HepG2 (cell line): ENCODE results near the gene POLR2H. TPM values are rescaled to one million over a fixed set of nuclear protein-coding genes. Genes with fewer than 3 reads are reported as not detected.

ENCODE experiments used
- AKAP8 ChIP-seq: sonication (generic); formaldehyde crosslinking; IDR thresholded peaks from 2 replicates; pipeline ENCODE4 v1.5.1; 2020; ENCODE audit warnings: mild to moderate bottlenecking, missing genetic modification reagents
- DNMT3B ChIP-seq: conservative IDR thresholded peaks from 2 replicates; pipeline ENCODE4 v1.6.1; 2016; ENCODE audit warnings: missing biosample characterization, control low read depth
- GABPA ChIP-seq, 2 experiments: IDR thresholded peaks; 2 replicates each; pipeline ENCODE4 v1.6.1; 2011 to 2016; ENCODE audit warnings: low read depth in 2 of 2, low read length in 1 of 2, missing biosample characterization in 1 of 2, missing genetic modification characterization in 1 of 2
- GABPB1 ChIP-seq: IDR thresholded peaks from 2 replicates; pipeline ENCODE4 v1.6.1; 2016; ENCODE audit warnings: mild to moderate bottlenecking, missing genetic modification reagents, moderate library complexity, missing compliant biosample characterization
- GATAD2A ChIP-seq: IDR thresholded peaks from 2 replicates; pipeline ENCODE4 v1.6.1; 2016
- GFI1 ChIP-seq: sonication (generic); formaldehyde crosslinking; IDR thresholded peaks from 2 replicates; pipeline ENCODE4 v1.5.0; 2020; ENCODE audit warnings: missing genetic modification reagents, mild to moderate bottlenecking, borderline replicate concordance
- KAT7 ChIP-seq: IDR thresholded peaks from 2 replicates; pipeline ENCODE4 v1.6.1; 2018; ENCODE audit warnings: borderline replicate concordance, missing compliant biosample characterization
- POLR2AphosphoS5 ChIP-seq: IDR thresholded peaks from 2 replicates; pipeline ENCODE4 v1.6.1; 2012; ENCODE audit warnings: low read depth, low read length
- RARA ChIP-seq: IDR thresholded peaks from 2 replicates; pipeline ENCODE4 v1.6.1; 2016; ENCODE audit warnings: missing genetic modification reagents, missing compliant biosample characterization
- SATB2 ChIP-seq: sonication (generic); formaldehyde crosslinking; IDR thresholded peaks from 2 replicates; pipeline ENCODE4 v1.5.0; 2020; ENCODE audit warnings: missing genetic modification reagents
- SP5 ChIP-seq: IDR thresholded peaks from 2 replicates; pipeline ENCODE4 v1.6.1; 2016; ENCODE audit warnings: low read depth, borderline replicate concordance
- SUZ12 ChIP-seq: fragments of 150-350 bp; IDR thresholded peaks from 2 replicates; pipeline ENCODE4 v1.6.1; 2014; ENCODE audit warnings: low read depth, low read length
- THAP11 ChIP-seq: IDR thresholded peaks from 2 replicates; pipeline ENCODE4 v1.6.1; 2016; ENCODE audit warnings: missing biosample characterization, missing genetic modification reagents
- THYN1 ChIP-seq: sonication (generic); formaldehyde crosslinking; IDR thresholded peaks from 2 replicates; pipeline ENCODE4 v1.8.1; 2023; ENCODE audit warnings: low read depth, mild to moderate bottlenecking, moderate library complexity, missing genetic modification reagents, borderline replicate concordance
- ZFP91 ChIP-seq: sonication (generic); formaldehyde crosslinking; IDR thresholded peaks from 2 replicates; pipeline ENCODE4 v1.9.0; 2022; ENCODE audit warnings: missing genetic modification reagents, mild to moderate bottlenecking, borderline replicate concordance
- ZNF225 ChIP-seq: sonication (generic); formaldehyde crosslinking; IDR thresholded peaks from 2 replicates; pipeline ENCODE4 v1.4.0; 2020; ENCODE audit warnings: mild to moderate bottlenecking, missing genetic modification reagents
- ZNF234 ChIP-seq: sonication (generic); formaldehyde crosslinking; conservative IDR thresholded peaks from 2 replicates; pipeline ENCODE4 v1.5.1; 2020; ENCODE audit warnings: mild to moderate bottlenecking, missing genetic modification reagents
- ZNF547 ChIP-seq: sonication (generic); formaldehyde crosslinking; IDR thresholded peaks from 2 replicates; pipeline ENCODE4 v1.5.1; 2020; ENCODE audit warnings: mild to moderate bottlenecking, missing genetic modification reagents
- polyA plus RNA-seq, 8 experiments: library from polyadenylated mRNA; depleted of rRNA in 3 of 8; stranded (reverse) in 7 of 8; unstranded in 1 of 8; fragments of >200 nt; fragmentation: Illumina TruSeq in 4 of 8; extraction: Trizol in 4 of 8; gene quantifications; 2 replicates each; pipeline versions ENCODE4 v1.2.1 to v1.2.3, GENCODE V29; 2011 to 2016; ENCODE audit warnings: low read depth in 4 of 8, missing spikeins in 1 of 8, mixed read lengths in 1 of 8; ENCODE audit not compliant: insufficient read depth in 1 of 8
- total RNA-seq, 5 experiments: library from RNA; depleted of rRNA; stranded (reverse); fragments of >200 nt; fragmentation: Illumina TruSeq; extraction: Trizol; gene quantifications; 2 replicates each; pipeline ENCODE4 v1.2.3, GENCODE V29; 2016; ENCODE audit warnings: low read depth in 1 of 5
- TF ChIP-seq, protein P1 (sequence below): sonication (generic); formaldehyde crosslinking; IDR thresholded peaks from 2 replicates; pipeline ENCODE4 v1.4.0; 2020; ENCODE audit warnings: missing genetic modification reagents, borderline replicate concordance
- TF ChIP-seq, protein P2 (sequence below): sonication (generic); formaldehyde crosslinking; IDR thresholded peaks from 2 replicates; pipeline ENCODE4 v1.4.0; 2020; ENCODE audit warnings: mild to moderate bottlenecking, missing genetic modification reagents

The POLR2H gene
- total and polyA plus RNA-seq, 2 of the 13 experiments (the other 11 are each of a cell fraction or from before 2014, with no cell fraction given): 118 to 194 TPM

DNA sequence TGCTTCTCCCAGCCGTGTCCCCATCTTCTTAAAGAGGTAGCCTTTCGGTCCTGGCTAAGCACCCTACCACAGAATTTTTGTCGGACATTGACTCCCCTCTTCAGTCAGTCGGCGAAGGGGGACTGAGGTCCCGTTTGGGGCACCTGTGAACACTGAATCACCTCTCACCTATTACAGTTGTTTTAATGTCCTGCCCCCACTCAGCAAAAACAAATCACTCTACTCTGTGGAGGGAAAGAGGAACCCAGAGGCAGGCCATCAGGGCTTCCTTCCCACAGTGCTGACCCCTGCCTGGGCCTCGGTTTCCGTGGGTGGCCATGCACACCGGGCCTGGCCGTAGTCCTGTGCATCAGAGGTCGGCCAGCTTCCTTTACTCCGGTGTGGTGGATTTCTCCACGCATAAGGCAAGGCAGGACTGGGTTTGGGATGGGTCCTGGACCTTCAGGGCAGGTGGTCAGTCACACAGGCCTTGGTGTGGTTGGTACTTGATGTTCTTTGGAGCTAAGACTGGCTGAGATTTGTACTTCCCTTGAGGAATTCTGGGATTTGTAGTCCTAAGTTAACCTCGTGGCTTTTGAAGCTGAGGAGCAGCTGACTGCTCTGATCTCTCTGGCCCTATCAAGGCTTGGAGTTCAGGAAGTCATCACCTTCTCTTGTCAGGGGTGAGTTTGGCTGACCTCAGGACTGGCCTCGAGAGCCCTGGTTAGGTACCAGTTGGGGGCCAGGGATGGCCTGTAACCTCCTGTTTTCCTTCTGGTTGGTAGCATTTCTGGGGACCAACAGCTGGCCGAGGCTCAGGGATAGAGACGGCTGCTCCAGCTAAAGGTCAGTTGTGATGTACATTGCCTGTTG is 24.7 kb upstream of the POLR2H start (continued):
- TF ChIP-seq GFI1 (CRISPR knock-in tag) (peak; percentile 94), ZNF547 (CRISPR knock-in tag) (no peak), AKAP8 (CRISPR knock-in tag) (no peak), RARA (0 out of 2 replicates have a peak, but pooled peaks have one; percentile 4), GABPB1 (CRISPR knock-in tag) (peak; percentile 72), SATB2 (no peak), GABPA (IDR thresholded peaks at IDR 0.05; ENCODE audit: low read depth, low read length) (no peak), GABPA (CRISPR knock-in tag; IDR thresholded peaks at IDR 0.05; ENCODE audit: low read depth) (peak; percentile 82), ZFP91 (CRISPR knock-in tag) (peak; percentile 64; the same call in 1 of the 2 replicates), POLR2AphosphoS5 (no peak), THYN1 (CRISPR knock-in tag) (no peak), DNMT3B (no peak), ZNF234 (CRISPR knock-in tag) (no peak), THAP11 (CRISPR knock-in tag) (peak; percentile 97), KAT7 (CRISPR knock-in tag) (no peak), SP5 (CRISPR knock-in tag) (no peak), SUZ12 (peak; percentile 27; the same call in 1 of the 2 replicates), ZNF225 (no peak), GATAD2A (CRISPR knock-in tag) (no peak)
- TF ChIP-seq, protein P1, sequence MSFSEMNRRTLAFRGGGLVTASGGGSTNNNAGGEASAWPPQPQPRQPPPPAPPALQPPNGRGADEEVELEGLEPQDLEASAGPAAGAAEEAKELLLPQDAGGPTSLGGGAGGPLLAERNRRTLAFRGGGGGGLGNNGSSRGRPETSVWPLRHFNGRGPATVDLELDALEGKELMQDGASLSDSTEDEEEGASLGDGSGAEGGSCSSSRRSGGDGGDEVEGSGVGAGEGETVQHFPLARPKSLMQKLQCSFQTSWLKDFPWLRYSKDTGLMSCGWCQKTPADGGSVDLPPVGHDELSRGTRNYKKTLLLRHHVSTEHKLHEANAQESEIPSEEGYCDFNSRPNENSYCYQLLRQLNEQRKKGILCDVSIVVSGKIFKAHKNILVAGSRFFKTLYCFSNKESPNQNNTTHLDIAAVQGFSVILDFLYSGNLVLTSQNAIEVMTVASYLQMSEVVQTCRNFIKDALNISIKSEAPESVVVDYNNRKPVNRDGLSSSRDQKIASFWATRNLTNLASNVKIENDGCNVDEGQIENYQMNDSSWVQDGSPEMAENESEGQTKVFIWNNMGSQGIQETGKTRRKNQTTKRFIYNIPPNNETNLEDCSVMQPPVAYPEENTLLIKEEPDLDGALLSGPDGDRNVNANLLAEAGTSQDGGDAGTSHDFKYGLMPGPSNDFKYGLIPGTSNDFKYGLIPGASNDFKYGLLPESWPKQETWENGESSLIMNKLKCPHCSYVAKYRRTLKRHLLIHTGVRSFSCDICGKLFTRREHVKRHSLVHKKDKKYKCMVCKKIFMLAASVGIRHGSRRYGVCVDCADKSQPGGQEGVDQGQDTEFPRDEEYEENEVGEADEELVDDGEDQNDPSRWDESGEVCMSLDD: no peak
- TF ChIP-seq, protein P2, sequence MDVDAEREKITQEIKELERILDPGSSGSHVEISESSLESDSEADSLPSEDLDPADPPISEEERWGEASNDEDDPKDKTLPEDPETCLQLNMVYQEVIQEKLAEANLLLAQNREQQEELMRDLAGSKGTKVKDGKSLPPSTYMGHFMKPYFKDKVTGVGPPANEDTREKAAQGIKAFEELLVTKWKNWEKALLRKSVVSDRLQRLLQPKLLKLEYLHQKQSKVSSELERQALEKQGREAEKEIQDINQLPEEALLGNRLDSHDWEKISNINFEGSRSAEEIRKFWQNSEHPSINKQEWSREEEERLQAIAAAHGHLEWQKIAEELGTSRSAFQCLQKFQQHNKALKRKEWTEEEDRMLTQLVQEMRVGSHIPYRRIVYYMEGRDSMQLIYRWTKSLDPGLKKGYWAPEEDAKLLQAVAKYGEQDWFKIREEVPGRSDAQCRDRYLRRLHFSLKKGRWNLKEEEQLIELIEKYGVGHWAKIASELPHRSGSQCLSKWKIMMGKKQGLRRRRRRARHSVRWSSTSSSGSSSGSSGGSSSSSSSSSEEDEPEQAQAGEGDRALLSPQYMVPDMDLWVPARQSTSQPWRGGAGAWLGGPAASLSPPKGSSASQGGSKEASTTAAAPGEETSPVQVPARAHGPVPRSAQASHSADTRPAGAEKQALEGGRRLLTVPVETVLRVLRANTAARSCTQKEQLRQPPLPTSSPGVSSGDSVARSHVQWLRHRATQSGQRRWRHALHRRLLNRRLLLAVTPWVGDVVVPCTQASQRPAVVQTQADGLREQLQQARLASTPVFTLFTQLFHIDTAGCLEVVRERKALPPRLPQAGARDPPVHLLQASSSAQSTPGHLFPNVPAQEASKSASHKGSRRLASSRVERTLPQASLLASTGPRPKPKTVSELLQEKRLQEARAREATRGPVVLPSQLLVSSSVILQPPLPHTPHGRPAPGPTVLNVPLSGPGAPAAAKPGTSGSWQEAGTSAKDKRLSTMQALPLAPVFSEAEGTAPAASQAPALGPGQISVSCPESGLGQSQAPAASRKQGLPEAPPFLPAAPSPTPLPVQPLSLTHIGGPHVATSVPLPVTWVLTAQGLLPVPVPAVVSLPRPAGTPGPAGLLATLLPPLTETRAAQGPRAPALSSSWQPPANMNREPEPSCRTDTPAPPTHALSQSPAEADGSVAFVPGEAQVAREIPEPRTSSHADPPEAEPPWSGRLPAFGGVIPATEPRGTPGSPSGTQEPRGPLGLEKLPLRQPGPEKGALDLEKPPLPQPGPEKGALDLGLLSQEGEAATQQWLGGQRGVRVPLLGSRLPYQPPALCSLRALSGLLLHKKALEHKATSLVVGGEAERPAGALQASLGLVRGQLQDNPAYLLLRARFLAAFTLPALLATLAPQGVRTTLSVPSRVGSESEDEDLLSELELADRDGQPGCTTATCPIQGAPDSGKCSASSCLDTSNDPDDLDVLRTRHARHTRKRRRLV: 0 out of 2 replicates have a peak, but pooled peaks have one; percentile 7
